HCT116 (cell line): ENCODE measurements around the gene SRGAP3. TPM values are rescaled to one million over a fixed set of nuclear protein-coding genes. Genes with fewer than 3 reads are reported as not detected.

Source experiments
- ATAC-seq: fragments of 200-7000 bp; cut with Tn5 transposase; 2 replicates; pipeline ENCODE4 v1.9.1; 2020; ENCODE audit warnings: mild to moderate bottlenecking, moderate library complexity
- BruUV-seq: library from RNA; stranded (reverse); fragments of 400-500 nt; replicated peaks from 2 replicates; lab custom pipeline; 2021; lab: Mats Ljungman, UMichigan
- CTCF ChIA-PET: fragments of 300-600 bp; sonication (Branson Sonifier 250); formaldehyde crosslinking; loops from one replicate; lab custom pipeline; 2021; ENCODE audit warnings: antibody characterized with exemption; lab: Charles Lee
- POLR2A ChIA-PET: fragments of 300-600, 350-600 bp; sonication (Branson Sonifier 250); formaldehyde crosslinking; loops from one replicate; lab custom pipeline; 2021; ENCODE audit warnings: antibody characterized with exemption; lab: Charles Lee
- RAD21 ChIA-PET, 2 experiments: fragments of 300-600 bp; sonication (Branson Sonifier 250); formaldehyde crosslinking; loops; one replicate each; lab custom pipeline; 2023; ENCODE audit warnings: low total read pairs in 2 of 2; ENCODE audit not compliant: uncharacterized antibody in 2 of 2, unreplicated experiment in 2 of 2, low non-redundant PET in 1 of 2; lab: Charles Lee
- DNase-seq: peaks from one replicate; pipeline ENCODE4 v3.0.0-alpha.2; 2010; ENCODE audit warnings: low read depth, low spot score
- H2AFZ ChIP-seq: fragments of 200-600 bp; shearing (Covaris generic), sonication (generic); 2 replicates; pipeline ENCODE4 v1.6.1; 2017; ENCODE audit warnings: low read depth, mixed run types, mixed read lengths, antibody characterized with exemption, low read length; ENCODE audit not compliant: poor library complexity, severe bottlenecking
- H3K27ac ChIP-seq: 2 replicates; pipeline ENCODE4 v1.5.1; 2012; ENCODE audit warnings: low read depth, low read length
- H3K27me3 ChIP-seq: fragments of 200-600 bp; sonication (generic); 2 replicates; pipeline ENCODE4 v1.6.1; 2016; ENCODE audit warnings: mixed run types, low read length, mixed read lengths; ENCODE audit not compliant: insufficient read depth
- H3K36me3 ChIP-seq, 2 experiments: fragments of 200-500 bp in 1 of 2; fragments of 200-600 bp in 1 of 2; sonication (Bioruptor generic) in 1 of 2; sonication (generic) in 1 of 2; 2 replicates each; pipeline versions ENCODE4 v1.5.1 to v1.6.1; 2014 to 2016; ENCODE audit warnings: low read length in 2 of 2, inconsistent platforms in 1 of 2, mixed read lengths in 1 of 2, mixed run types in 1 of 2; ENCODE audit not compliant: insufficient read depth in 2 of 2, control insufficient read depth in 1 of 2
- H3K4me1 ChIP-seq, 2 experiments: fragments of 200-600 bp in 1 of 2; sonication (generic) in 1 of 2; 2 replicates each; pipeline versions ENCODE4 v1.5.1 to v1.6.1; 2012 to 2017; ENCODE audit warnings: low read length in 2 of 2, inconsistent platforms in 1 of 2, mild to moderate bottlenecking in 1 of 2, mixed read lengths in 1 of 2, mixed run types in 1 of 2, moderate library complexity in 1 of 2; ENCODE audit not compliant: insufficient read depth in 2 of 2, control insufficient read depth in 1 of 2
- H3K4me2 ChIP-seq: fragments of 200-600 bp; sonication (generic); 2 replicates; pipeline ENCODE4 v1.6.1; 2017; ENCODE audit warnings: mixed run types, low read length, mixed read lengths
- H3K4me3 ChIP-seq, 2 experiments: fragments of 200-600 bp in 1 of 2; sonication (generic) in 1 of 2; replicated peaks in 1 of 2; 2 replicates each; pipeline ENCODE4 v1.5.1; 2011 to 2016; ENCODE audit warnings: low read length in 2 of 2, control low read depth in 1 of 2, low read depth in 1 of 2, mild to moderate bottlenecking in 1 of 2, mixed read lengths in 1 of 2, mixed run types in 1 of 2
- H3K79me2 ChIP-seq: fragments of 200-600 bp; sonication (generic); 2 replicates; pipeline ENCODE4 v1.6.1; 2017; ENCODE audit warnings: mild to moderate bottlenecking, mixed run types, low read length, moderate library complexity, mixed read lengths; ENCODE audit not compliant: insufficient read depth
- H3K9ac ChIP-seq: fragments of 200-600 bp; sonication (generic); 2 replicates; pipeline ENCODE4 v1.6.1; 2016; ENCODE audit warnings: low read length, mixed read lengths
- H3K9me2 ChIP-seq: fragments of 200-600 bp; sonication (generic), shearing (Covaris generic); 2 replicates; pipeline ENCODE4 v1.6.1; 2017; ENCODE audit warnings: mixed run types, mild to moderate bottlenecking, moderate library complexity; ENCODE audit not compliant: insufficient read depth
- H3K9me3 ChIP-seq, 2 experiments: fragments of 200-500 bp in 1 of 2; fragments of 200-600 bp in 1 of 2; sonication (Bioruptor generic) in 1 of 2; sonication (generic) in 1 of 2; 2 replicates each; pipeline ENCODE4 v1.6.1; 2014 to 2017; ENCODE audit warnings: low read length in 2 of 2, mixed read lengths in 2 of 2, inconsistent platforms in 1 of 2, low read depth in 1 of 2, mild to moderate bottlenecking in 1 of 2, mixed run types in 1 of 2, moderate library complexity in 1 of 2; ENCODE audit not compliant: control insufficient read depth in 1 of 2, insufficient read depth in 1 of 2
- H4K20me1 ChIP-seq: fragments of 200-600 bp; sonication (generic), shearing (Covaris generic); 2 replicates; pipeline ENCODE4 v1.6.1; 2017; ENCODE audit warnings: mixed run types, mild to moderate bottlenecking, moderate library complexity; ENCODE audit not compliant: insufficient read depth
- CEBPB ChIP-seq: IDR thresholded peaks from 2 replicates; pipeline ENCODE4 v1.6.1; 2012; ENCODE audit warnings: low read depth
- EGR1 ChIP-seq: IDR thresholded peaks from 2 replicates; pipeline ENCODE4 v1.6.1; 2012; ENCODE audit warnings: low read depth
- ELF1 ChIP-seq: IDR thresholded peaks from 2 replicates; pipeline ENCODE4 v1.6.1; 2012; ENCODE audit warnings: low read depth, borderline replicate concordance
- EZH2phosphoT487 ChIP-seq: fragments of 200-600 bp; IDR thresholded peaks from 2 replicates; pipeline ENCODE4 v1.6.1; 2018; ENCODE audit warnings: antibody characterized with exemption, borderline replicate concordance
- JUND ChIP-seq: IDR thresholded peaks from 2 replicates; pipeline ENCODE4 v1.6.1; 2012
- POLR2A ChIP-seq: IDR thresholded peaks from 2 replicates; pipeline ENCODE4 v1.7.0; 2011; ENCODE audit warnings: borderline replicate concordance; ENCODE audit not compliant: insufficient read depth, insufficient read length; ENCODE audit errors: extremely low read depth
- RAD21 ChIP-seq: IDR thresholded peaks from 2 replicates; pipeline ENCODE4 v1.6.1; 2012; ENCODE audit warnings: low read depth, mild to moderate bottlenecking
- SIN3A ChIP-seq: IDR thresholded peaks from 2 replicates; pipeline ENCODE4 v1.6.1; 2012; ENCODE audit warnings: low read depth
- SP1 ChIP-seq: IDR thresholded peaks from 2 replicates; pipeline ENCODE4 v1.6.1; 2012; ENCODE audit warnings: low read depth
- ZFX ChIP-seq: fragments of 450-650 bp; IDR thresholded peaks from 2 replicates; pipeline ENCODE4 v1.6.1; 2017
- intact Hi-C: fragments of 100-400 bp; cut with micrococcal nuclease; formaldehyde crosslinking; loops from 2 replicates; pipeline ENCODE4 v1.10.0; 2022
- total RNA-seq: library from RNA; stranded (reverse); gene quantifications from one replicate; pipeline ENCODE4 v1.2.1, GENCODE V29; 2021; ENCODE audit not compliant: unreplicated experiment
- TF ChIP-seq, protein P1 (sequence below): IDR thresholded peaks from 2 replicates; pipeline ENCODE4 v1.6.1; 2012
- TF ChIP-seq, protein P2 (sequence below): IDR thresholded peaks from 2 replicates; pipeline ENCODE4 v1.6.1; 2012; ENCODE audit warnings: low read depth

Gene SRGAP3
- total RNA-seq, 1 experiment from 2014 or later: 8.3 TPM

DNA sequence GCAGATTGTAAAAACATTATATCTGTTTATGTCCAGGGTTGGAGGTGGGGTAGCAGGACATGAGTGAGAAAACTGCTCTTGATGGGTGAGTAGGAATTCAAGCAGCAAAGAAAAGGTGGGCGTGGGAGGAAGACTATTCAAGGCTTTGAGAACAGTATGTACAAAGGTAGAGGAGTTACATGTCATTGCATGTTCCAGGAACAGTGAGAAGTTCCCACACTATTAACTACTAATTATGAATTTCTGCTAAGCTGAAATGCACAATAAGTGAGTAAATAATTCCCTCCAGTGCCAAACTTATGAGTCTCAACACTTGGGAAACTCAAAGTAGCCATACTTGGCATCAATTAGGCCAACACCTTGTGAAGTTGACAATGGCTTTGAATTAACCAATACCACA, 80.1 kb downstream of the SRGAP3 start:
- H3K9ac ChIP-seq: no peak overlapping the region
- TF ChIP-seq ZFX (no peak), ELF1 (no peak), EGR1 (no peak)
- TF ChIP-seq, protein P1, sequence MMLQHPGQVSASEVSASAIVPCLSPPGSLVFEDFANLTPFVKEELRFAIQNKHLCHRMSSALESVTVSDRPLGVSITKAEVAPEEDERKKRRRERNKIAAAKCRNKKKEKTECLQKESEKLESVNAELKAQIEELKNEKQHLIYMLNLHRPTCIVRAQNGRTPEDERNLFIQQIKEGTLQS: no peak
- TF ChIP-seq, protein P2, sequence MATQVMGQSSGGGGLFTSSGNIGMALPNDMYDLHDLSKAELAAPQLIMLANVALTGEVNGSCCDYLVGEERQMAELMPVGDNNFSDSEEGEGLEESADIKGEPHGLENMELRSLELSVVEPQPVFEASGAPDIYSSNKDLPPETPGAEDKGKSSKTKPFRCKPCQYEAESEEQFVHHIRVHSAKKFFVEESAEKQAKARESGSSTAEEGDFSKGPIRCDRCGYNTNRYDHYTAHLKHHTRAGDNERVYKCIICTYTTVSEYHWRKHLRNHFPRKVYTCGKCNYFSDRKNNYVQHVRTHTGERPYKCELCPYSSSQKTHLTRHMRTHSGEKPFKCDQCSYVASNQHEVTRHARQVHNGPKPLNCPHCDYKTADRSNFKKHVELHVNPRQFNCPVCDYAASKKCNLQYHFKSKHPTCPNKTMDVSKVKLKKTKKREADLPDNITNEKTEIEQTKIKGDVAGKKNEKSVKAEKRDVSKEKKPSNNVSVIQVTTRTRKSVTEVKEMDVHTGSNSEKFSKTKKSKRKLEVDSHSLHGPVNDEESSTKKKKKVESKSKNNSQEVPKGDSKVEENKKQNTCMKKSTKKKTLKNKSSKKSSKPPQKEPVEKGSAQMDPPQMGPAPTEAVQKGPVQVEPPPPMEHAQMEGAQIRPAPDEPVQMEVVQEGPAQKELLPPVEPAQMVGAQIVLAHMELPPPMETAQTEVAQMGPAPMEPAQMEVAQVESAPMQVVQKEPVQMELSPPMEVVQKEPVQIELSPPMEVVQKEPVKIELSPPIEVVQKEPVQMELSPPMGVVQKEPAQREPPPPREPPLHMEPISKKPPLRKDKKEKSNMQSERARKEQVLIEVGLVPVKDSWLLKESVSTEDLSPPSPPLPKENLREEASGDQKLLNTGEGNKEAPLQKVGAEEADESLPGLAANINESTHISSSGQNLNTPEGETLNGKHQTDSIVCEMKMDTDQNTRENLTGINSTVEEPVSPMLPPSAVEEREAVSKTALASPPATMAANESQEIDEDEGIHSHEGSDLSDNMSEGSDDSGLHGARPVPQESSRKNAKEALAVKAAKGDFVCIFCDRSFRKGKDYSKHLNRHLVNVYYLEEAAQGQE: no peak
- no peaks in the 10 kb centered on the region for H3K4me1 ChIP-seq
- no peaks in the 10 kb centered on the region for H3K9me2 ChIP-seq
- CTCF ChIA-PET: no interaction called here
- no peaks in the 10 kb centered on the region for H3K36me3 ChIP-seq
- RAD21 ChIA-PET: no interaction called here
- no peaks in the 10 kb centered on the region for H4K20me1 ChIP-seq
- intact Hi-C loops: no loop called here
- no peak overlapping the region for H2AFZ ChIP-seq
- BruUV-seq: no TSS peak
- H3K4me3 ChIP-seq: no peak overlapping the region
- POLR2A ChIA-PET: no interaction called here
- DNase-seq (no peak), ATAC-seq (no peak)
- H3K79me2 ChIP-seq: no peaks in the 10 kb centered on the region
- no peaks in the 10 kb centered on the region for H3K9me3 ChIP-seq
- no peak overlapping the region for H3K4me2 ChIP-seq
- H3K27me3 ChIP-seq: no peaks in the 10 kb centered on the region
- H3K27ac ChIP-seq: no peak overlapping the region

DNA sequence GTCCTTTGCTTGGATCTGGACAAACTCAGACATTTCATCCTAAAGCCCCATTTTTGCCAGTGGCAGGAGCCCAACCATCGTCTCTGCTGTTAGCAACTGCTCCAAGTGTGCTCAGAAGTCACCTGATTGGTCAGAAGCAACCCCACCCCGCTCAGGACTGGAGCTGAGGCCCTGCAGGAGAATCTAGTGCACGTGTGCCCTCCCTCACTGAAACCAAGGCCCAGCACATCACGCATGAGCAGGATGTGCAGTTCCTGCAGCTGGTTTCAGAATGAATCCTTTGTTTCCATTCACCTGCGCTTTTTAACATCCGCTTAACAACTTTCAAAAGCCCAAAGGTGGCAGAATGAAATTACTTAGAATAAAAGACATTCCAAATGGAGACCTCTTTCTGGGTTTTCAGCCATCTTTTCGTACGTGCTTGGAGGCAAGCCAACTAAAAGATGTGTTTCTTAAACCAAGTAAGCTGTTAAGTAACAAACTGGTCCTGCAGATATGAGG, 81.2 kb downstream of the SRGAP3 start:
- ATAC-seq (peak; percentile 58; the same call in 1 of the 2 replicates), DNase-seq (no peak)
- Histone ChIP-seq H2AFZ (no peak overlapping the region), H3K27ac (no peak overlapping the region), H3K9me3 (no peaks in the 10 kb centered on the region), H4K20me1 (no peaks in the 10 kb centered on the region), H3K36me3 (no peaks in the 10 kb centered on the region), H3K9me2 (no peaks in the 10 kb centered on the region), H3K4me2 (no peak overlapping the region), H3K79me2 (no peaks in the 10 kb centered on the region), H3K9ac (no peak overlapping the region), H3K4me3 (no peak overlapping the region), H3K4me1 (no peaks in the 10 kb centered on the region), H3K27me3 (no peaks in the 10 kb centered on the region)
- intact Hi-C loops: no loop called here
- RAD21 ChIA-PET: no interaction called here
- POLR2A ChIA-PET: no interaction called here
- no TSS peak for BruUV-seq
- CTCF ChIA-PET: no interaction called here
- TF ChIP-seq CEBPB (no peak), SIN3A (no peak), SP1 (no peak), POLR2A (no peak), EZH2phosphoT487 (no peak), JUND (no peak), RAD21 (no peak)
- TF ChIP-seq, protein P2: no peak
